IPS-20b (cell line): ENCODE data around the gene INHBB.

ENCODE experiments used
- H3K27ac ChIP-seq: one replicate; pipeline ENCODE4 v1.5.1; 2013; ENCODE audit warnings: low read length
- H3K27me3 ChIP-seq: 2 replicates; pipeline ENCODE4 v1.6.1; 2013; ENCODE audit warnings: mild to moderate bottlenecking, low read length, inconsistent platforms; ENCODE audit not compliant: insufficient read depth
- H3K36me3 ChIP-seq: 2 replicates; pipeline ENCODE4 v1.6.1; 2013; ENCODE audit warnings: low read depth, mild to moderate bottlenecking, inconsistent platforms, low read length, moderate library complexity; ENCODE audit not compliant: insufficient read depth
- H3K4me1 ChIP-seq: 2 replicates; pipeline ENCODE4 v1.6.1; 2013; ENCODE audit warnings: mild to moderate bottlenecking, control low read depth, inconsistent platforms, low read length, moderate library complexity; ENCODE audit not compliant: insufficient read depth
- H3K4me3 ChIP-seq: 2 replicates; pipeline ENCODE4 v1.5.1; 2013; ENCODE audit warnings: mild to moderate bottlenecking, low read length, inconsistent platforms
- H3K9ac ChIP-seq: 2 replicates; pipeline ENCODE4 v1.6.1; 2013; ENCODE audit warnings: low read depth, mild to moderate bottlenecking, inconsistent platforms, low read length, moderate library complexity
- H3K9me3 ChIP-seq: 2 replicates; pipeline ENCODE4 v1.6.1; 2013; ENCODE audit warnings: mild to moderate bottlenecking, low read depth, low read length, inconsistent platforms; ENCODE audit not compliant: insufficient read depth

Gene INHBB

DNA sequence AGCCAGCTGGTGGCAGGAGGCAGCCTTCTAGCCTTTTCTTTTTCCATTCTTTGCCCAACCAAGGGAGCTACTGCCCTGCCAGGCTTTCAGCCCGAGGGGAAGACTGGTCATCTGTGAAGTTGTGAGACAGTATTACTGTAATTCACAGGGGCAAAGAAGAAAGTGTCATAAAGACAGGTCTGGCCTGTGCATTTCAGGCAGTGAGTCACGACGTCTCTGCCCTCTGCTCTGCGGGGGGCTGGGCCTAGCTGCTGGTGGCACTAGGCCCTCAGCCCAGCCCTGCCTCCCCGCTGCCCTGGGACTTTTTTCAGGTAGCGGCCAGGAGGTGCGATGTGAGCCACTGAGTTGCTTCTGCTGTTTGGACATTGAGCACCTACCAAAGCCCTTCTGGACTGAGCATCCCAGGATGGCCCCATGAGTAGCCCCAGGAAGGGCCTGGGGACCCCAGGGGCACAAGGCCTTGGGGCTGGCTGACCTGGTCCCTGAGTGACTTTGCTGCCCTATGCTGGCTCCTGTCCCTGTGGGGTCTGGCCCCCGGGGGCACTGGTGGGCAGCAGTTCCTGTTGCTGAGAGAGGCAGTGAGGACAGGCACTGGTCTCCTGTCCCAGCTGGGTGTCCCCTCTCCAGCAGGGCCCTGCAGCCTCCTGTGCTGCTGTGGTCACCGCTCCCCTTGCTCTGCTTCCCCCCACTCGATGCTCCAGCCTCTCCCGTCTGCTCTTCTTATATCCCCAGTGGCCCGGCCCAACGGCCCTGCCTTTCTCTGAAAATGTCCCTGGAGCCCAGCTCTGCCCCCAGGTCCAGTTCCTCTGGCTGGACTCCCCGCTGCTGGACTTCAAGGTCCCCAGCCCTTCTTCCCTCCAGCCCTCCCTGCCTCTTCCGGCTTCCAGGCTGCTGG, 7.0 kb downstream of the INHBB start:
- Histone ChIP-seq H3K27ac (no peak overlapping the region), H3K4me3 (no peak overlapping the region), H3K27me3 (peaks cover 93% of the 10 kb centered on the region), H3K9me3 (no peaks in the 10 kb centered on the region), H3K9ac (no peak overlapping the region), H3K36me3 (no peaks in the 10 kb centered on the region), H3K4me1 (peaks cover 11% of the 10 kb centered on the region; the same call in 1 of the 2 replicates)

DNA sequence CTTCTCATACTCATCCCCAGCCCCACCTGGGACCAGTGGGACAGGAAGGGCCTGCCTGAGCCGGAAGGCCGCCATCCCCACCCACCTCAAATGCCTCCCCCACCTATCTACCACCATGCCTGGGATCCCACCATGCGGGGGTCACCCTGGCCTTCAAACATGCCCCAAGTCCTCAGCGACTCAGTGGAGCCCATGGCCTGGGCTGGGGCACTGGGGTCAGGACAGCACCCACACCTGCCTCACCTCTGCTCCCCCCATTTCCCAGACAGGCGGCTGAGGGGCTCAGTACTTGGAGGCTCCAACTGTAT, 7.6 kb downstream of the INHBB start:
- peaks cover 90% of the 10 kb centered on the region for H3K27me3 ChIP-seq
- H3K4me1 ChIP-seq = peaks cover 6% of the 10 kb centered on the region; the same call in 1 of the 2 replicates

DNA sequence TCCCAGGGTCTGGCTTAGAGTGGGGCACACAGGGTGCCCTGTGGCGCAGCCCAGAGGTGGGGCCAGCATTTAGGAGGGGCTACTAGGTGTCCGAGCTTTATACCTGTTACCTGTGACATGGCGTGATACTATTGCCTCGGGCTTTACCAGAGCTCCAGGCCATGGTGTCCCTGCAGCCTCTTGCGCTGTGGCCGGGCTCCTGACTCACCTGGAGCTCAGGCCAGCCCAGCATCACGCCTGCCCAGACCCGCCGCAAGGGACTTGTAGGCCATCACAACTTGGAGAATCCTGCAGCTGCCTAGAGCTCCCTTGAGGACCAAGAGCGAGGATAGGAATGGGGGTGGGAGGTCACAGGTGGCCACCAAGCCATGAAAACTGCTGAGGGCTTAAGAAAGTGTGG, 8.0 kb downstream of the INHBB start:
- Histone ChIP-seq H3K9ac (no peak overlapping the region), H3K27ac (no peak overlapping the region), H3K36me3 (no peaks in the 10 kb centered on the region), H3K27me3 (peaks cover 90% of the 10 kb centered on the region), H3K4me3 (no peak overlapping the region), H3K9me3 (no peaks in the 10 kb centered on the region), H3K4me1 (peaks cover 3% of the 10 kb centered on the region; the same call in 1 of the 2 replicates)

More for the DNA sequence above, 7.6 kb downstream of the INHBB start:
- H3K36me3 ChIP-seq = no peaks in the 10 kb centered on the region
- no peak overlapping the region for H3K9ac ChIP-seq
- no peak overlapping the region for H3K4me3 ChIP-seq
- no peak overlapping the region for H3K27ac ChIP-seq
- H3K9me3 ChIP-seq = no peaks in the 10 kb centered on the region

GRCh38 chr2:120354467-120354866, 8.5 kb downstream of the INHBB start:
- no peak overlapping the region for H3K27ac ChIP-seq
- H3K27me3 ChIP-seq = peaks cover 90% of the 10 kb centered on the region
- no peaks in the 10 kb centered on the region; the same call in 1 of the 2 replicates for H3K4me1 ChIP-seq
- no peak overlapping the region for H3K9ac ChIP-seq
- H3K36me3 ChIP-seq = no peaks in the 10 kb centered on the region
- H3K4me3 ChIP-seq = no peak overlapping the region
- no peaks in the 10 kb centered on the region for H3K9me3 ChIP-seq

DNA sequence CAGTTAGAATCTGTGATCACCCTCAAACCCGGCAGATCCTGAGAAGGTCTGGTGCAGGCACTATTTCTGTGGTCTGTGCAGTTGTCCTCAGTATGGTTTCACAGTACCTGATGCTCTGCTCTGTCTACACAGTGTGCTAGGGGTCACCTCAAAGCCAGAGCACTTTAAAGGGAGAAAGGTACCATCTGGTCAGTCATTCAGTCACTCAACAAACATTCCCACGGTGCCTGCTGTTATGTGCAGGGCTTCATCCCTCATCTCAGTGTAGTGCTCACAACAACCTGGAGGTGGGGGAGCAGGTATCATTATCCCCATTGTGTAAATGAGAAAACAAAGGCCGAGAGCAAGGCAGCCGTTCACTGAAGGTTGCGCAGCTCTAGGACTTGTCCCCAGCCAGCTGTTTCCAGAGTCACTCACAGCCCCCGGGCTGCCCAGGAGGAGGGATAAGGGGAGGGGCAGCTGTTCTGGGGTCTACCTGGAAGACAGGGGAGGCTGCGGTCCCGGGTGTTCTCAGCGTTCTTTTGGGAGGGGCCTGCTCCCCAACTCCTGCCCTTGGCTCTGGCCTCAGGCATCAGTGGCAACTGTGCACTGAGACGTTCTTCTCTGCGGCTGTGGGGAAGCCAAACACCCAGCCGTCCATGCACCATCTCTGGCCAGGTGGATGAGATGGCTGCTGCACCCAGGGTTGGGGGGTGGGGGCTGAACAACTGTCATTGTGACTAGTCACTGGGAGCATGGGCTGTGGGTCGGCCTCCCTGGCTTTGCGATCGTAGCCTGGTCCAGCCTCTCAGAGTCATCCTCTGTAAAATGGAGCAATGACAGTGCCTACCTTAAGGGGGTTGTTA, 9.2 kb downstream of the INHBB start:
- Histone ChIP-seq H3K27ac (no peak overlapping the region), H3K27me3 (peaks cover 83% of the 10 kb centered on the region)

GRCh38 chr2:120355780-120356266, 9.9 kb downstream of the INHBB start:
- H3K9ac ChIP-seq = no peak overlapping the region
- no peak overlapping the region for H3K27ac ChIP-seq
- H3K27me3 ChIP-seq = peaks cover 77% of the 10 kb centered on the region
- no peaks in the 10 kb centered on the region for H3K9me3 ChIP-seq
- no peaks in the 10 kb centered on the region for H3K4me1 ChIP-seq
- H3K36me3 ChIP-seq = no peaks in the 10 kb centered on the region
- no peak overlapping the region for H3K4me3 ChIP-seq

More for the DNA sequence above, 9.2 kb downstream of the INHBB start:
- Histone ChIP-seq H3K4me3 (no peak overlapping the region), H3K4me1 (no peaks in the 10 kb centered on the region), H3K9ac (no peak overlapping the region), H3K9me3 (no peaks in the 10 kb centered on the region), H3K36me3 (no peaks in the 10 kb centered on the region)

- peaks cover 57% of the 10 kb centered on the region for H3K27me3 ChIP-seq
- H3K9ac ChIP-seq = no peak overlapping the region
- H3K9me3 ChIP-seq = no peaks in the 10 kb centered on the region
- no peak overlapping the region for H3K27ac ChIP-seq
- no peaks in the 10 kb centered on the region for H3K4me1 ChIP-seq
- no peak overlapping the region for H3K4me3 ChIP-seq
- no peaks in the 10 kb centered on the region for H3K36me3 ChIP-seq
Measured at GRCh38 chr2:120357768-120358167, 11.8 kb downstream of the INHBB start.

DNA sequence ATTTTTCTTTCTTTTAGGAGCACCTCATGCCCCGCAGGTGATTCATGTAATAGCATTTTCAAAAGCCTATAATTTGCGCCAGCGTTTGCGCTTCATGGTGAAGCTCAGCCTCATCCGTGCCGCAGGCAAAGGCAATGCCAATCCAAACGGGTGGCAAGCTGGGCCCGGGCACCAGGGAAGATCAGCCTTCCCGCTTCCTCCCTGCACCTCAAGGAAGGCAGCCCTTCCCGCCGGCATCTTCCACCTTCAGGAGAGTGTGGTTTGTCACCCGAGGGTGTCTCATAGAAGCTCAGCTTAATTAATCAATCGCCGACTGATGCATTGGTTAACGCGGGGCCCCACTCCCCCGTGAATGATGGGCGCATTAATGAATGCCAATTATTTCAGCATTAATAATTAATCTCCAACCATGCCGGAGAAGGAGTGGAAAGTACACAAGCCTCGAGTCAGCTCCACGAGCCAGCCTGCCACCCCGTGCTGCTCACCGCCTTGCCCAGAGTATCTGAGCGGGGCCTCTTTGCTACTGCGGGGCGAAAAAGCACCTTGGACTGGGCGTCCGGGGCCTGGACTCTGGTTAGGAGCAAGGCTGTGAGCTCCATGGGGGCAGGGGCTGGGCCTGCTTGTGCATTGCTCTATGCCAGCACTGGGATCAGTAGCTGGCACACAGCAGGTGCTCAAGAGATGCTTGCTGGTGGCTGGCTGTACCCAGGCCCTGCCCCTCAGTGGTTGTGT, 13.0 kb downstream of the INHBB start:
- Histone ChIP-seq H3K36me3 (no peaks in the 10 kb centered on the region), H3K9ac (no peak overlapping the region), H3K4me1 (no peaks in the 10 kb centered on the region), H3K27ac (no peak overlapping the region), H3K4me3 (no peak overlapping the region), H3K9me3 (no peaks in the 10 kb centered on the region), H3K27me3 (peaks cover 46% of the 10 kb centered on the region)

GRCh38 chr2:120360307-120360855, 14.4 kb downstream of the INHBB start:
- Histone ChIP-seq H3K4me3 (no peak overlapping the region), H3K27me3 (peaks cover 33% of the 10 kb centered on the region), H3K4me1 (no peaks in the 10 kb centered on the region), H3K9ac (no peak overlapping the region), H3K36me3 (no peaks in the 10 kb centered on the region), H3K9me3 (no peaks in the 10 kb centered on the region), H3K27ac (no peak overlapping the region)

GRCh38 chr2:120362926-120363325, 17.0 kb downstream of the INHBB start:
- H3K27me3 ChIP-seq = peaks cover 18% of the 10 kb centered on the region
- no peak overlapping the region for H3K9ac ChIP-seq
- no peaks in the 10 kb centered on the region for H3K9me3 ChIP-seq
- no peaks in the 10 kb centered on the region for H3K36me3 ChIP-seq
- no peaks in the 10 kb centered on the region for H3K4me1 ChIP-seq
- H3K27ac ChIP-seq = no peak overlapping the region
- H3K4me3 ChIP-seq = no peak overlapping the region

GRCh38 chr2:120365236-120365793, 19.4 kb downstream of the INHBB start:
- Histone ChIP-seq H3K27me3 (peaks cover 5% of the 10 kb centered on the region), H3K9ac (no peak overlapping the region), H3K36me3 (no peaks in the 10 kb centered on the region), H3K4me1 (no peaks in the 10 kb centered on the region), H3K4me3 (no peak overlapping the region), H3K9me3 (no peaks in the 10 kb centered on the region), H3K27ac (no peak overlapping the region)
